ENCODE results near the gene NKX2-3.

The NKX2-3 gene

DNA sequence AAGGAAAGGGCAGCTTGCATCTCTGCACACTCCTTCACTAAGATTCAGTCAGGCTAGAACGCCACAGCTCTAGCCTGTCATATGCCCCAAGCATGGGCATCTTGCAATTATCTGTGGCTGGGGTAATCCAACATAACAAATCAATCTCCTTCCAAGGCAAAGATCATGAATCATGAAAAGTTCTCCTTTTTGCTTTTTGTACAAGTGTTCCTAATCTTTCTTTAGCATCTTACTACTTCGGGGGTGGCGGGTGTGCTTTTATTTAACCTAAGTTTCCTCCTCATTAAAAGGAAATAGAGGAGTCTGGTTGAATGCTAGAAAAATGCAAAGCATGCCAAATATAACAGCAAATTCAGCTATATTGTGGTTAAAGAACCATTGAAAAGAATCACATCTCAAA is 43.5 kb upstream of the NKX2-3 start:
- Histone ChIP-seq H3K4me3 (ENCODE audit: low read depth, low read length) (no peak overlapping the region), H3K4me1 (ENCODE audit: control insufficient read depth, insufficient read depth, low read length) (no peaks in the 10 kb centered on the region), H3K36me3 (ENCODE audit: control insufficient read depth in 2 of 2, insufficient read depth in 1 of 2, low read length in 2 of 2) (no peaks in the 10 kb centered on the region), H3K27ac (ENCODE audit: extremely low read depth, low read depth, low read length) (no peak overlapping the region), H3K9me3 (ENCODE audit: control insufficient read depth, insufficient read depth, low read depth, low read length) (no peaks in the 10 kb centered on the region)
- POLR2A ChIA-PET, result no interaction called here
- CTCF ChIA-PET, result interaction anchor here (0.7 to 3.2 kb wide), 4 partner anchors 10 to 222 kb away, joined by 3 to 15 read pairs (median 4); no protein-coding TSS in a partner anchor
- TF ChIP-seq ZNF121 (tag by site-specific recombination; IDR thresholded peaks at IDR 0.05), result no peak
- TF ChIP-seq, protein P1, sequence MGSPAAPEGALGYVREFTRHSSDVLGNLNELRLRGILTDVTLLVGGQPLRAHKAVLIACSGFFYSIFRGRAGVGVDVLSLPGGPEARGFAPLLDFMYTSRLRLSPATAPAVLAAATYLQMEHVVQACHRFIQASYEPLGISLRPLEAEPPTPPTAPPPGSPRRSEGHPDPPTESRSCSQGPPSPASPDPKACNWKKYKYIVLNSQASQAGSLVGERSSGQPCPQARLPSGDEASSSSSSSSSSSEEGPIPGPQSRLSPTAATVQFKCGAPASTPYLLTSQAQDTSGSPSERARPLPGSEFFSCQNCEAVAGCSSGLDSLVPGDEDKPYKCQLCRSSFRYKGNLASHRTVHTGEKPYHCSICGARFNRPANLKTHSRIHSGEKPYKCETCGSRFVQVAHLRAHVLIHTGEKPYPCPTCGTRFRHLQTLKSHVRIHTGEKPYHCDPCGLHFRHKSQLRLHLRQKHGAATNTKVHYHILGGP (tag by site-specific recombination; IDR thresholded peaks at IDR 0.05), result no peak
- TF ChIP-seq KLF8 (tag by site-specific recombination; IDR thresholded peaks at IDR 0.05), result no peak
- TF ChIP-seq SP2 (tag by site-specific recombination; IDR thresholded peaks at IDR 0.05), result no peak
- no peak for TF ChIP-seq ZSCAN16 (tag by site-specific recombination; IDR thresholded peaks at IDR 0.05)
- no peak for TF ChIP-seq ZNF202 (tag by site-specific recombination; IDR thresholded peaks at IDR 0.05; ENCODE audit: borderline replicate concordance)
- no peak for TF ChIP-seq ZNF704 (tag by site-specific recombination; IDR thresholded peaks at IDR 0.05)
- no peak for TF ChIP-seq FEZF1 (tag by site-specific recombination; IDR thresholded peaks at IDR 0.05)
- no peak for TF ChIP-seq GFI1B (tag by site-specific recombination; IDR thresholded peaks at IDR 0.05)
- TF ChIP-seq ZBTB44 (tag by site-specific recombination; IDR thresholded peaks at IDR 0.05), result no peak
- no peak for TF ChIP-seq ZNF521 (tag by site-specific recombination; IDR thresholded peaks at IDR 0.05)
- TF ChIP-seq, protein P2, sequence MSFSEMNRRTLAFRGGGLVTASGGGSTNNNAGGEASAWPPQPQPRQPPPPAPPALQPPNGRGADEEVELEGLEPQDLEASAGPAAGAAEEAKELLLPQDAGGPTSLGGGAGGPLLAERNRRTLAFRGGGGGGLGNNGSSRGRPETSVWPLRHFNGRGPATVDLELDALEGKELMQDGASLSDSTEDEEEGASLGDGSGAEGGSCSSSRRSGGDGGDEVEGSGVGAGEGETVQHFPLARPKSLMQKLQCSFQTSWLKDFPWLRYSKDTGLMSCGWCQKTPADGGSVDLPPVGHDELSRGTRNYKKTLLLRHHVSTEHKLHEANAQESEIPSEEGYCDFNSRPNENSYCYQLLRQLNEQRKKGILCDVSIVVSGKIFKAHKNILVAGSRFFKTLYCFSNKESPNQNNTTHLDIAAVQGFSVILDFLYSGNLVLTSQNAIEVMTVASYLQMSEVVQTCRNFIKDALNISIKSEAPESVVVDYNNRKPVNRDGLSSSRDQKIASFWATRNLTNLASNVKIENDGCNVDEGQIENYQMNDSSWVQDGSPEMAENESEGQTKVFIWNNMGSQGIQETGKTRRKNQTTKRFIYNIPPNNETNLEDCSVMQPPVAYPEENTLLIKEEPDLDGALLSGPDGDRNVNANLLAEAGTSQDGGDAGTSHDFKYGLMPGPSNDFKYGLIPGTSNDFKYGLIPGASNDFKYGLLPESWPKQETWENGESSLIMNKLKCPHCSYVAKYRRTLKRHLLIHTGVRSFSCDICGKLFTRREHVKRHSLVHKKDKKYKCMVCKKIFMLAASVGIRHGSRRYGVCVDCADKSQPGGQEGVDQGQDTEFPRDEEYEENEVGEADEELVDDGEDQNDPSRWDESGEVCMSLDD (tag by site-specific recombination; IDR thresholded peaks at IDR 0.05), result no peak
- no peak for TF ChIP-seq TRIM28 (IDR thresholded peaks at IDR 0.05; ENCODE audit: borderline replicate concordance, low read length)
- TF ChIP-seq ZNF585B (tag by site-specific recombination; IDR thresholded peaks at IDR 0.05), result no peak
- TF ChIP-seq ZNF112 (tag by site-specific recombination; IDR thresholded peaks at IDR 0.05), result no peak
- no peak for TF ChIP-seq ZNF560 (tag by site-specific recombination; IDR thresholded peaks at IDR 0.05; ENCODE audit: borderline replicate concordance)
- TF ChIP-seq, protein P3, sequence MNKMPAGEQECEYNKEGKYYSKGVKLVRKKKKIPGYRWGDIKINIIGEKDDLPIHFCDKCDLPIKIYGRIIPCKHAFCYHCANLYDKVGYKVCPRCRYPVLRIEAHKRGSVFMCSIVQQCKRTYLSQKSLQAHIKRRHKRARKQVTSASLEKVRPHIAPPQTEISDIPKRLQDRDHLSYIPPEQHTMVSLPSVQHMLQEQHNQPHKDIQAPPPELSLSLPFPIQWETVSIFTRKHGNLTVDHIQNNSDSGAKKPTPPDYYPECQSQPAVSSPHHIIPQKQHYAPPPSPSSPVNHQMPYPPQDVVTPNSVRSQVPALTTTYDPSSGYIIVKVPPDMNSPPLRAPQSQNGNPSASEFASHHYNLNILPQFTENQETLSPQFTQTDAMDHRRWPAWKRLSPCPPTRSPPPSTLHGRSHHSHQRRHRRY (tag by site-specific recombination; IDR thresholded peaks at IDR 0.05), result no peak
- TF ChIP-seq ZNF837 (tag by site-specific recombination; IDR thresholded peaks at IDR 0.05), result no peak
- no peak for TF ChIP-seq SP3 (tag by site-specific recombination; IDR thresholded peaks at IDR 0.05)
- TF ChIP-seq ZNF629 (tag by site-specific recombination; IDR thresholded peaks at IDR 0.05), result no peak
